GM19035 (cell line): Measurements from ENCODE around the gene NMUR1.
A peak's percentile ranks its signal among the peaks of the same experiment; 100 is the strongest.
"Not testable (repeated sequence)": the region's sequence is repeated elsewhere in the genome, so short reads cannot be mapped to it uniquely, and the experiment has no call there.

Source experiments
- ATAC-seq: cut with Tn5 transposase; IDR thresholded peaks from one replicate; pipeline ENCODE4 v1.9.1; 2021; ENCODE audit not compliant: unreplicated experiment

NMUR1 gene, protein sequence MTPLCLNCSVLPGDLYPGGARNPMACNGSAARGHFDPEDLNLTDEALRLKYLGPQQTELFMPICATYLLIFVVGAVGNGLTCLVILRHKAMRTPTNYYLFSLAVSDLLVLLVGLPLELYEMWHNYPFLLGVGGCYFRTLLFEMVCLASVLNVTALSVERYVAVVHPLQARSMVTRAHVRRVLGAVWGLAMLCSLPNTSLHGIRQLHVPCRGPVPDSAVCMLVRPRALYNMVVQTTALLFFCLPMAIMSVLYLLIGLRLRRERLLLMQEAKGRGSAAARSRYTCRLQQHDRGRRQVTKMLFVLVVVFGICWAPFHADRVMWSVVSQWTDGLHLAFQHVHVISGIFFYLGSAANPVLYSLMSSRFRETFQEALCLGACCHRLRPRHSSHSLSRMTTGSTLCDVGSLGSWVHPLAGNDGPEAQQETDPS

DNA sequence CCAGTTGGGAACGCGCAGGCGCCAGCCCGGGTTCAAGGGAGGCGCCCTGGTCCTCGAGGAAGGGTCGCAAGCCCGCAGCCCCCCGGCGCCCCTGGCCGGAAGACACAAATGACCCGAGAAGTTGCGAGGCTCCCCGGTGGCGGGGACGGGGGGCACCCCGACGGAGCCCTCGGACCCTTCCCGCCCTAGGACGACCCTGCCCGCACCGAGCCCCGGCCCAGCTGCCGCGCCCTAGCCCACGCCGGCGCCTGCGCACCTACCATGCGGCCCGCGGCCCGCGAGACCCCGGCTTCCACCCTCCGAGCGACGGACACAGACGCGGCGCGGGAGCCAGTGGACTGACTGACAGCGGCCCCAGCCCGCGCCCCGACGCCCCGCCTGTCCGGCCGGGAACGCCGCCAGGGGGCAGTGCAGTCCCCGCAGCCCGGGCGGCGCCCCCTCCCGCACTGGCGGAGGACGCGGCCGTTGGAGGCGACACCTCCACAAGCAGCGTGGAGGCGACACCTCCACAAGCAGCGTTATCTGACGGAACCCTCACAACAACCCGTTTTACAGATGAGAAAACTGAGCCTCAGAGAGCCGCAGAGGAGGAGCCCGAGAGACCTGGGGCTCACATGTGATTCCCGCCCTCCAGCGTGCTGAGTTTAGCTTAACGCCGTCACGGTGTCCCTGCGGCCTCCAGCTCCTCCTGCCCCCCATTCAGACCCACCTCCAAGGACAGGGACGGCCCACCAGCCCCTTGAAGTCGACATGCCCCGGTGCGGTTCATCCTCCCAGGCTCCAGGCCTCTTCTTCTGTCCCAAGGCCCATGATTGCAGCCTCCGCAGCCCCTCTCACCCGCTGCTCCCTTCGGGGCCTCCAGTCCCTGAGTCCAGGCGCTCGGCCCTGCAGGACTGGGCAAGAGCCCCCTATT is at the start of gene NMUR1:
NMUR1 (minus strand) TSS at position 347 of the 913 bp plus-strand sequence; CDS start at position 263, 84 bp downstream.
- peak; percentile 52 for ATAC-seq

DNA sequence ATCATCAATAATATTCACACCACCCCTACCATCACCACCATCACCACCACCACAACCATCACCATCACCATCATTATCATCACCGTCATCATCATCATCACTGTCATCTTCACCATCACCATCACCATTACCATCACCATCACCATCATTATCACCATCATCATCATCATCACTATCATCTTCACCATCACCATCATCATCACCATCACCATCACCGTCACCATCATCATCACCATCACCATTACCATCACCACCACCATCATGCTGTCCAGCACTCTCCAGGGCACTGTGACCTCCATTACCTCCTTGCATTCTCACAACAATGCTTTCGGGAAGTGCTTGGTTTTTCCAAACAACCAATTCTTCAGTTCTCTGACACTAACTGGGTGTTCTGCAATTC is 49.3 kb upstream of the NMUR1 start:
- no peak for ATAC-seq

DNA sequence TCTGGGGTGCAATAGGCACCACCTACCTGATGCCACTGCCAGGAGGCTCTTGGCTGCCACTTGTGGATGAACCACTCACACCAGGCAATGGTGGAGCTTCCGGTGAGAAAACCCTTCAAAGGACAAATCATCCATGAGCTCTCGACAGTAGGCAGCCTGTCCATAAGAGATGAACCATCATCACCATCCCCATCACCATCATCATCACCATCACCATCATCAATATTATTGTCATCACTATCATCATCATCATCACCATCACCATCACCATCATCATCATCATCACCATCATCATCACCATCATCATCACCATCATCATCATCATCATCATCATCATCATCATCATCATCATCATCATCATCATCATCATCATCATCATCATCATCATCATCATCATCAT is 48.4 kb upstream of the NMUR1 start:
- not testable (repeated sequence) for ATAC-seq

DNA sequence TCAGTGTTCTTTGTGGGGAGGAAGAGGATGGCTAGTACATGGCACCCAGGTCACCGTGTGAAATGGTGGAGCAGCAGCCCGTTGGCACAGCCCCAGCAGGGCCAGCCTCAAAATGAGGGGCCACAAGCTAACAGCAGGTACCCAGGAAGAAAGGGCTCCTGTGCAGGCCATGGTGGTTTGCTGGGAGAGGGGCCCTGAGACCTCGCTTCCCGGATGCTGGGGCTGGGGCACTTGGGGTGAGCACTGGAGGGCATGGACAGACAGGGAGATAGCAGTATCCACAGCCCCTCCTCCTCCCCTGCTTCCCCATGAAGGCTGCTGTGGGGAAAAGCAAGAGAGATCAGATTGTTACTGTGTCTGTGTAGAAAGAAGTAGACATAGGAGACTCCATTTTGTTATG is 46.2 kb upstream of the NMUR1 start:
- no peak for ATAC-seq

DNA sequence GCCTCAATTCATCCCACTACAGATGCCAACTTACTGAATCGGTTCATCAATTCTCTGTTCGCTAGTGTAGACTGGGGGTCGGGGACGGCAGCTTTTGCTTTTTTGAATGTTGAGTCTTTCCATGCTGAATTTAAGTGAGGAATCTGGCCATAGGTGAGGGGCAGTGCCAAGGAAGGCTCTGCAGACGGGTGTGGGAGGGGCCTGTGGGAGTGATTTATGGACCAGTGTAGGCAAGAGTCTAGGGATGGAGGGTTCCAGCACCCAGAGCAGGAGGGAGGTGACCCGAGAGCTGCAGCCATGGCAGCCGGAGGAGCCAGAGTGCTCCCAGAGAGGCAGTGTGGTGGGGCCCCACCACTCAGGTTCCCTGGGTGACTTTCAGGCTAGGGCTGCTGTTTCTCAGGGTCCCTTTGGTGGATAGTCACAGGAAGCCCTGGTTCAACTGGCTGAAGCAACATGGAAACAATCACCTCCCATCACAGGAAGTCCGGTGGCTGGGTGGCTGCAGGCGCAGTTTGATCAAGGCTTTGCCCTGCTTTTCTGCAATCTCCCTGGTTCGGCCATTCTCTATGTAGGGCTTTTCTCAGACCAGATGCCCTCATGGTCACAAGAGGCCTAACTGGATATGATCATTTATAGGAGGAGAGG is 45.5 kb upstream of the NMUR1 start:
- no peak for ATAC-seq

DNA sequence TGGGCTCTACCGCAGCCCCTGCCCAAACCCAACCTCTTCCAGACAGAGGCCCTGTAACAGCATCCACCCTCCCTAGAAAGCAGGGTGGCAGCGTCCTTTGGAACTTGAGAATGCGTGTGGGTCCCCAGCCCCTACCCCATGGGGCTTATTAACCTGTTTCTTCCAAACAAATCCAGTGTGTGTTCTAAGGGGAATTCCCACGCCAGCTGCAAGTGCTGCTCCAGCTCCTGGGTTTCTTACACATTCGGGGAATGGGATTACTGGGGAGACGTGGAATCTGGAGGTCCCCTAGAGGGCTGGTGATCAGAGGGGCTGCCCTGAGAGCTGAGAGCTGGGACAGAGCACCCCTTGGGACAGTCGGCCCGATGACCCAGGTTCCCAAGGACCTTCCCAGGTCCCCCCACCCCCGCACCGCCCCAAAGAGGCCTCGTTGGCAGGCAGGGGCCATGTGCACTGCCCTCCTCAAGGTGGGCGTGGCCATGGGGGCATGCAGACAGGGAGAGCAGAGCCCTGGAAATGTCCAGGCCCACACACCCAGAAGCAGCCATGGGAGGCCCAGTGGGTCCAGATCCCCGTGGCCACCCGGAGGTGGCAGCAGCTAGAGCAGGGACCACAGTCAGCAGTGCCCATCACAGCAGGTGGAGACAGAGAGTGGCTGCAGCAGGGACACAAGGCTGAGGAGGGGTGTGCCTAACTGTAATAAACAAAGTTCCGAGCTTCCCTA is 43.6 kb upstream of the NMUR1 start:
- ATAC-seq = no peak

DNA sequence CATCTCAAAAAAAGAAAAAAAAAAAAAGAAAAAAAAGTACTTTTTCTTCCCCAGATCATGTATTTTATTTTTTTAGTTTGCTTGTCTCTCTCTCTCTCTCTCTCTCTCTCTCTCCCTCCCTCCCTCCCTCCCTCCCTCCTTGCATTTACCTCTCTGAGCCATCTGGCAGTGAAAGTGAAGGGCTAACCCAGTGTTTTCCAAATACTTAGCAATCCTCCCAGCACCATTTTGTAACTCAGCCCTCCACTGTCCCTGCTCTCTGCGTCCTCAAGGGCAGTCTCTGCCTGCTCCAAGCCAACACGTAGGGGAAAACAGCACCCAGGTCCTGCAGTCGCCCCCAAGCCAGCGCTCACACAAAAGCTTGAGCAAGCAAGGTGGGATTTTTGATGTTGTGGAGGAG is 42.9 kb upstream of the NMUR1 start:
- ATAC-seq = no peak

DNA sequence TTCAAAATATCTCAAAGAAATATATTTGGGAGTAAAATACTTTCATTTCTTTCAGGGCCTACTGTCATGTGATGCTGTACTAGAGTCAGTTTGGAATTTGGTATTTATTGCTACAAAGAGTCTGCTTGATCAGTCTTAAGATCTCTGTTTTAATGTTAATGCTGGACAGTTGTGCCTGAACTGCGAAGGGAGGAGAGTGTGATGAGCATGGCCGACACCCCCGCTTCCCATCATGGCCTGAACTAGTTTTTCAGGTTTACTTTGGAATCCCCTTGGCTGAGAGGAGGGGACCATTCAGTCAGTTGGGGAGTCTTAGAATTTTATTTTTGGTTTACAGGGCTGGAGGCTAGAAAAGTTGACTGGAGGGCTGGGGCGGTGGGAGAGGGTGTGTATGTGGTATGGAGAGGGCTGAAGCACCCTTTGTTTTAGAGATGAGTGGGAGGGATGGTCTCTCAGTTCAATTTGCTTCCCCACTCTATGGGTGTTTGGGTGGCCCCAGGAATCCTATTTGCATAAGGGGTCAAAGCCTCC is 41.5 kb upstream of the NMUR1 start:
- ATAC-seq = no peak

DNA sequence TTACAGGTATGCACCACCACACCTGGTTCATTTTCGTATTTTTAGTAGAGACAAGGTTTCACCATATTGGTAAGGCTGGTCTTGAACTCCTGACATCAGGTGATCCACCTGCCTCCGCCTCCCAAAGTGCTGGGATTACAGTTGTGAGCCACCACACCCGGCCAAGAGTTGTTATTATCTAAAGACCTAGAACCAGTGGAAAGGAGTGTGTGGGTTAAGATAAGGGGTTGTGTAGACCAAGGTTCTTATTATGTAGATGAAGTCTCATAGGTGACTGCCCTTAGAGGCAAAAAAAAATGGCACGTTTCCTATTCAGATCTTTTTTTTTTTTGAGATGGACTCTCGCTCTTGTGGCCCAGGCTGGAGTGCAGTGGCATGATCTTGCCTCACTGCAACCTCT is 40.7 kb upstream of the NMUR1 start:
- not testable (repeated sequence) for ATAC-seq

DNA sequence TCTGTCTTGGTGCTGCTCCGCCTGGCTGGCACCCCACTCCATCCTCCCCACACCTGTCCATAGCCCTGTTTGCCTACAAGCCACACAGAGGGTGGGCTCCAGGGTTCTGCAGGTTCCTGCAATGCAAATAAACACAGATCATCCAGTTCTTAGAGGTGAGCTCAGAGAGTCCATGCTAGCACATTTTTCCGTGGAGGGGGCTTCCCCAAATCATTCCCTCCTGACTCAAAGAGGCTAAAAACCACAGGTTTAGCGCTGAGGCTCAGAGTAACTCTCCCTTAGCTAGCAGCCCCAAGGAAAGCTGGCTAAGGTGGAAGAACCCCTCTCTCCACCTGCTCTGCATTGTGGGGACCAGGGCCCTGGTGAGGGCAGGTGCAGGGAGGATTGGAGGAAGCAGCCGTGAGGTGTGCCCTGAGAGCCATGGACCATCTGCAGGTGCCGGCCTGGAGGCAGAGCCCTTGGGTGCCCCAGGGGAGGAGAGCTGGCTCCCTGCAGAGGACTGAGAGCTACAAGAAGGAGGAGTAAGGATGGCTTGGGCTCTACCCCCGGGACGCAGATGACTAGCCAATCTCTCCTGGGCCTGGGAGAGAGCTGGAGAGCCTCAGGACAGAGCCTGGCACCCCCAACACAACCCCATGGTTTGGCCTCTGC is 38.7 kb upstream of the NMUR1 start:
- no peak for ATAC-seq

DNA sequence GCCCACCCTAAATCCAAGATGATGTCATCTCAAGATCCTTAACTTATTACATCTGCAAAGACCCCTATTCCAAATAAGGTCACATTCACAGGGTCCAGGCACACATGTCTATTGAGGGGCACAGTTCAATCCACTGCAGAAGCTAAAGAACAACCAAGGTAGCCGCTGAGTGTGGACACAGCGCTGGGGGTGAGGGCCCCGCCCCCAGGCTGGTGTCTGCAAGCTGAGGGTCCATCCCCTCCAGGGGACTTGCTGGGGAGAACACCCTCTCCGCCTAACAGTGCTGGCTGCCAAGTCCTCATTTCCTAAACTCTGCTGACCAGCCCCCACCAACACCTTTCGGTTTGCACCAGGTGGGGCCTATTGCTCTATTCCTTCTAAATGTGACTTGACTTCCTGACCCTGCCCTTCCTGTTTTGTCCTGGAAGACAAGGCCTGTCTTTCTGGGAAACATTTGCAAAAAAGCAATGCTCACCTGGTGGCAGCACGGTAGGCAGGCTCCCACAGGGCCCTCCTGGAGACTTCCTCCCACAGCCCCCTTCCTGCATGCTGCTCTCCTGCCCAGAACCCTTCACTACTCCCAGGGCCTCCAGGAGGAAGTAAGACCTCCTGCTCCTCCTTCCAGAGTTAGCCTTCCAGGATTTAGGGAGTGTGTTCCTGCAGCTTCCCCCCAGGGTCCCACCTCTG is 38.0 kb upstream of the NMUR1 start:
- no peak for ATAC-seq

DNA sequence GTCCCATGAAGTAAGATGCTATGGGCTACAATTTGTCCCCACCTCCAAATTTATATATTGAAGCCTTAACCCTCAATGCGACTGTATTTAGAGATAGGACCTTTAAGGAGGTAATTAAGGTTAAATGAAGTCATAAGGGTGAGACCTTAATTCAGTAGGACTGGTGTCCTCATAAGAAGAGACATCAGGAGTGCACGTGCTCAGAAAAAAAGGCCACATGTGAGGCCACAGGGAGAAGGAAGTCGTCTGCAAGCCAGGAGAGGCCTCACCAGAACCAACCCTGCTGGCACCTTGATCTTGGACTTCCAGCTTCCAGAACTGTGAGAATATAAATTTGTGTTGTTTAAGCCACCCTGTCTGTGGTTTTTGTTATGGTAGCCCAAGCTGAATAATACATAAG is 36.9 kb upstream of the NMUR1 start:
- no peak for ATAC-seq

DNA sequence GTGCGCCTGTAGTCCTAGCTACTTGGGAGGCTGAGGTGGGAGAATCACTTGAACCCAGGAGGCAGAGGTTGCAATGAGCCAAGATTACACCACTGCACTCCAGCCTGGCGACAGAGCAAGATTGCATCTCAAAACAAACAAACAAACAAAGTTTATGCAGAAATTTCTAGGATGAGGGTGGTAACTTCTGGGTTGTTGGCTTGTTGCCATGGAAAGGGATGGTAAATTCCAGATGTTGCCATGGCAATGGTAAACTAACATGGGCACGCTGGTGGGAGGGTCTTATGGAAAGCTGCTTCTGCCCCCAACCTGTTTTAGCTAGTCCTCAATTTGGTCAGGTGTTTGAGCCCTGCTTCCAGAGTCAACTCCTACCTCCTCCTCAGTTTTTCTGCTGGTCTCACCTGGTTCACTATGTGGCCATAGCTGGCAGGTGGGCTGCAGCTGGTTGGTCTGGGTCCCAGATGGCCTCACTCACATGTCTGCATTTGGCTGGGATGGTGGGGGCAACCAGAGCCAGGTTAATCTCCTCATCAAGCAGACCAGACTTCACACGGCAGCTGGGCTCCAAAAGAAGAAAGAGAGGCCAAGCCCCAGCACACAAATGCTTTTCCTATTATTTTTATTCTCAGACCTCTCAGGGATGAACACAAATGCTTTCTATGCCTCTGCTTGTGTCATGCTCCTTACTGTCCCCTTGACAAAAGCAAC is 35.8 kb upstream of the NMUR1 start:
- ATAC-seq = no peak

DNA sequence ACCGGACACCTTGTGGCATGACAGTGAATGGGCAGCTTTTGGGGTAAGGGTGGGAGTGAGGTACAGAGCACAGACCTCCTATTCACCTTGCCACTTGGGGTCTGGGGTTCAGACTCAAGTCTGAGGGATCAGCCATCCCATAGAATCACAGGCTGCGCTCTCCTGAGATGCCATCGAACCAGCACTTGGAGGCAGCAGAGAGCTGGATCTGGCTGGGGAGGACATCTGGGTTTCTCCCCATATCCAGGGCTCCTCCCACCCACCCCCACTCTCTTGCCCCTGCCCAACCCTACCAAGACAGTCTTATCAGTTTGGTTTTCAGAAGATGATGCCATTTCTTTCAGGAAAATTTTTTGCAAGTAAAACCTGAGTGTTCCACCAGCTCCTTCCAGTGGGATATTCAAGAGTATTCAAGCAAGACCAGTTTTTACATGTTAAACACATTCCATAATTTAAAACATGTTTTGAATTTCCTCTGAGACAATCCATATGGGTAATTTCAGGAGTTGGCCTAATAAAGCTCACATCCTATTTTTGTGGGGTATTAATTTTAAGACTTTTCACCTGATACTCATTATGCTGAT is 33.2 kb upstream of the NMUR1 start:
- ATAC-seq = no peak

DNA sequence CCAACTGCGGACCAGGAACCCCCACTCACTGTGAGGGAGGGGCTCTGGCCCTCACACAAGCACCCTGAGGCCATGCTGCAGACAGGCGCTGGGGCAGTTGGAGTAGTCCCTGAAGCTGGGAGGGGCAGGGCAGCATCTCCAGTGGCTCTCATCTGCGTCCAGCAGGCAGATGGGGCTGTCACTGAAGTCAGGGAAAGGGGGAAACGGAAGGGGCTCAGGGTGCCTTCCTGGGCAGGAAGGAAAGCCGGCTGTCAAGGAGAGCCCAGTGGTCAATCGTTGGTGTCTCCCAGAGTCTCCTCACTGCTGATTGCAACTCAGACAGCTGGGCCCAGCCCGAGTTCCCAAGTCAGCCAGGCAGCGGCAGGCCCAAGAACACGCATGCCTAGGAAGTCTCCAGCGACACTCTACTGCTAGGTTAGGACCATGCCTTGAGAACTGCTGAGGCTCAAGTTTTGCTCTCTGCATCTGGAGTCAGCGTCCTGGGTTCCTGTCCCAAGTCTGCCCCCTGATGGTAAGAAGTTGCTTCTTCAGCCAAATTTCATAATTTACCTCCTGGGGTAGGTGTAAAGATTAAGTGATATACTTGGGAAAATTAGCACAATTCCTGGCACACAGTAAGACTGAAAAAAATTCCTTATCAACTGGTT is 27.4 kb upstream of the NMUR1 start:
- peak; percentile 85 for ATAC-seq

DNA sequence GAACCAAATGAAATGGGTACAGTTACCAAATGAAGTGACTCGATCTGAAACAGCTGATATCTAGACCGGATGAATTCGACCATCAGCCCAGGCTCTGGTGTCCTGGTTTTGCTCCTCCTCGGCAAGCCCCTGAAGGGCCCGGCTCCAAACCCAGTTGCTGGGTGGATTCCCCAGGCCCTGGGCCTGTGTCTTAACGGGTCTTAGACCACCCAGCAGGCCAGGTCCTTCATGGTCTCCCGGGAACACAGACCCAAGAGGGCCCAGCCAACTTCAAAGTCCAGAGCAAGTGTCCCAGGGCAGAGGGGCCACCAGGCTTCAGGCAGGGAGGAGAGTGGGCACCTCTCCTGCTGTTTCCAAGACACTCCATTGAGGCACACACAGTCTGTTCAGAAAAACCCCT is 26.7 kb upstream of the NMUR1 start:
- no peak for ATAC-seq

DNA sequence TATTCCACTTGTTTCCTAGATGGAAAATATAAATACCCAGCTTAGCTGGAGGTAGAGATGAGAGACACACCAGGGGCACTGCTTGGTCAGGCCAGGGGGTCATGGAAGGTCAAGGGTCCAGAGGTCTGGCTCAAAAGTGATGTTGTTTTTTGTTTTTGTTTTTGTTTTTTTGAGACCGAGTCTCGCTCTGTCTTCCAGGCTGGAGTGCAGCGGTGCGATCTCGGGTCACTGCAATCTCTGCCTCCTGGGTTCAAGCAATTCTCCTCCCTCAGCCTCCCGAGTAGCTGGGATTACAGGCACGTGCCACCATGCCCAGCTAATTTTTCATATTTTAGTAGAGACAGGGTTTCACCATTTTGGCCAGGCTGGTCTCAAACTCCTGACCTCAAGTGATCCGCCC is 26.3 kb upstream of the NMUR1 start:
- not testable (repeated sequence) for ATAC-seq
